Measurements from ENCODE around the gene PPT2.

GRCh38 chr6:32154514-32155161 lies 697 bp downstream of the PPT2 start:
- peak; percentile 27 for TF ChIP-seq POLR2A (IDR thresholded peaks at IDR 0.05)
- TF ChIP-seq CTCF (IDR thresholded peaks at IDR 0.05) = peak; percentile 57 to 67 (median 60)

All from right lobe of liver (tissue), 4 donors.